H1 (cell line): Measurements from ENCODE around the gene SPDYE4. TPM values are rescaled to one million over a fixed set of nuclear protein-coding genes. Genes with fewer than 3 reads are reported as not detected.
A peak's percentile ranks its signal among the peaks of the same experiment; 100 is the strongest.

Experiments
- CTCF ChIA-PET: fragments of 300-600 bp; sonication (Branson Sonifier 250); formaldehyde crosslinking; loops from one replicate; lab custom pipeline; 2021; ENCODE audit not compliant: partially characterized antibody; lab: Charles Lee
- POLR2A ChIA-PET: fragments of 300-600 bp; sonication (Branson Sonifier 250); formaldehyde crosslinking; loops from one replicate; lab custom pipeline; 2021; ENCODE audit warnings: inconsistent platforms; ENCODE audit not compliant: partially characterized antibody; lab: Charles Lee
- DNase-seq, 2 experiments: peaks; one replicate each; pipeline versions ENCODE4 v3.0.0 to v3.0.0-alpha.2; 2010 to 2022; ENCODE audit warnings: low spot score in 2 of 2, low read depth in 1 of 2, mixed read lengths in 1 of 2
- FAIRE-seq: peaks from 2 replicates; lab custom pipeline; 2011; peaks lifted over from hg19 to GRCh38; lab: Jason Lieb, UNC
- H2AFZ ChIP-seq: 2 replicates; pipeline ENCODE4 v1.8.1; 2012; ENCODE audit warnings: low read length, inconsistent platforms
- H2AK5ac ChIP-seq: 2 replicates; pipeline ENCODE4 v1.6.1; 2013; ENCODE audit warnings: low read depth, low read length
- H2BK120ac ChIP-seq: replicated peaks from 2 replicates; pipeline ENCODE3; 2013; ENCODE audit warnings: low read depth, low read length, inconsistent platforms
- H2BK12ac ChIP-seq: 2 replicates; pipeline ENCODE4 v1.6.1; 2013; ENCODE audit warnings: low read depth, low read length
- H2BK15ac ChIP-seq: 2 replicates; pipeline ENCODE4 v1.6.1; 2013; ENCODE audit warnings: low read length
- H2BK20ac ChIP-seq: 2 replicates; pipeline ENCODE4 v1.6.1; 2013; ENCODE audit warnings: low read length
- H2BK5ac ChIP-seq: 2 replicates; pipeline ENCODE4 v1.6.1; 2013; ENCODE audit warnings: low read depth, low read length
- H3K14ac ChIP-seq: 2 replicates; pipeline ENCODE4 v1.6.1; 2013; ENCODE audit warnings: inconsistent platforms; ENCODE audit not compliant: insufficient read length
- H3K18ac ChIP-seq: 2 replicates; pipeline ENCODE4 v1.6.1; 2013; ENCODE audit warnings: low read length; ENCODE audit errors: extremely low read depth
- H3K23ac ChIP-seq: 2 replicates; pipeline ENCODE4 v1.6.1; 2013; ENCODE audit warnings: inconsistent platforms; ENCODE audit not compliant: insufficient read length
- H3K23me2 ChIP-seq: 2 replicates; pipeline ENCODE4 v1.6.1; 2013; ENCODE audit warnings: low read depth, low read length
- H3K27ac ChIP-seq: 2 replicates; pipeline ENCODE4 v1.6.1; 2011; ENCODE audit warnings: low read depth, low read length, inconsistent platforms
- H3K27me3 ChIP-seq, 4 experiments: replicated peaks in 1 of 4; 1 replicate in 1 of 4; 2 replicates in 3 of 4; pipeline versions ENCODE4 v1.6.1 to v1.8.1; 2011 to 2013; ENCODE audit warnings: low read length in 3 of 4, mild to moderate bottlenecking in 3 of 4, inconsistent platforms in 2 of 4, mixed read lengths in 2 of 4, moderate library complexity in 1 of 4; ENCODE audit not compliant: control insufficient read depth in 3 of 4, insufficient read depth in 3 of 4; ENCODE audit errors: extremely low read depth in 1 of 4
- H3K36me3 ChIP-seq, 4 experiments: 2 replicates each; pipeline versions ENCODE4 v1.6.1 to v1.8.1; 2011 to 2013; ENCODE audit warnings: mild to moderate bottlenecking in 4 of 4, low read length in 3 of 4, moderate library complexity in 2 of 4, control low read depth in 1 of 4, inconsistent platforms in 1 of 4; ENCODE audit not compliant: insufficient read depth in 4 of 4, control insufficient read depth in 2 of 4
- H3K4ac ChIP-seq: replicated peaks from 2 replicates; pipeline ENCODE3; 2013; ENCODE audit warnings: low read length, low read depth, mixed read lengths, inconsistent platforms; ENCODE audit not compliant: insufficient read length
- H3K4me1 ChIP-seq, 4 experiments: replicated peaks in 1 of 4; 1 replicate in 1 of 4; 2 replicates in 3 of 4; pipeline versions ENCODE4 v1.6.1 to v1.8.1; 2011 to 2013; ENCODE audit warnings: low read length in 3 of 4, inconsistent platforms in 2 of 4, mixed read lengths in 1 of 4; ENCODE audit not compliant: insufficient read depth in 4 of 4, control insufficient read depth in 3 of 4
- H3K4me2 ChIP-seq, 2 experiments: 2 replicates each; pipeline versions ENCODE4 v1.6.1 to v1.8.1; 2011 to 2013; ENCODE audit warnings: low read depth in 2 of 2, low read length in 2 of 2, control low read depth in 1 of 2, inconsistent platforms in 1 of 2, mild to moderate bottlenecking in 1 of 2; ENCODE audit not compliant: insufficient read depth in 1 of 2
- H3K4me3 ChIP-seq, 4 experiments: fragments of 200-600, 300-600 bp in 1 of 4; sonication (generic), shearing (Covaris generic), sonication (Bioruptor Twin) in 1 of 4; 2 replicates each; pipeline versions ENCODE4 v1.5.1 to v1.8.1; 2011 to 2016; ENCODE audit warnings: low read length in 4 of 4, low read depth in 3 of 4, control low read depth in 2 of 4, inconsistent platforms in 2 of 4, mild to moderate bottlenecking in 2 of 4, mixed read lengths in 1 of 4, moderate library complexity in 1 of 4; ENCODE audit not compliant: insufficient read depth in 2 of 4; ENCODE audit errors: extremely low read depth in 1 of 4
- H3K56ac ChIP-seq: replicated peaks from 2 replicates; pipeline ENCODE3; 2013; ENCODE audit warnings: low read depth, mild to moderate bottlenecking, mixed read lengths, low read length, inconsistent platforms; ENCODE audit not compliant: insufficient read length
- H3K79me1 ChIP-seq: 2 replicates; pipeline ENCODE4 v1.6.1; 2013; ENCODE audit warnings: low read depth, low read length, control low read depth
- H3K79me2 ChIP-seq, 2 experiments: 2 replicates each; pipeline versions ENCODE4 v1.6.1 to v1.8.1; 2012 to 2013; ENCODE audit warnings: low read length in 2 of 2, mild to moderate bottlenecking in 2 of 2, inconsistent platforms in 1 of 2; ENCODE audit not compliant: insufficient read depth in 2 of 2, control insufficient read depth in 1 of 2
- H3K9ac ChIP-seq, 4 experiments: replicated peaks in 1 of 4; 1 replicate in 1 of 4; 2 replicates in 3 of 4; pipeline versions ENCODE4 v1.6.1 to v1.8.1; 2011 to 2013; ENCODE audit warnings: low read depth in 3 of 4, low read length in 3 of 4, control low read depth in 2 of 4, mild to moderate bottlenecking in 2 of 4, moderate library complexity in 2 of 4, inconsistent platforms in 1 of 4; ENCODE audit errors: extremely low read depth in 1 of 4
- H3K9me3 ChIP-seq, 2 experiments: 2 replicates each; pipeline versions ENCODE4 v1.6.1 to v1.8.1; 2012 to 2013; ENCODE audit warnings: mild to moderate bottlenecking in 2 of 2, moderate library complexity in 2 of 2, control low read depth in 1 of 2, inconsistent platforms in 1 of 2, low read depth in 1 of 2, low read length in 1 of 2, mixed read lengths in 1 of 2; ENCODE audit not compliant: insufficient read depth in 2 of 2
- H4K20me1 ChIP-seq, 2 experiments: replicated peaks in 1 of 2; 2 replicates each; pipeline versions ENCODE3 to v1.8.1; 2011 to 2013; ENCODE audit warnings: inconsistent platforms in 2 of 2, low read length in 2 of 2, mild to moderate bottlenecking in 1 of 2; ENCODE audit not compliant: insufficient read depth in 2 of 2, control insufficient read depth in 1 of 2
- H4K5ac ChIP-seq: 2 replicates; pipeline ENCODE4 v1.6.1; 2013; ENCODE audit warnings: low read length, low read depth, mixed read lengths, inconsistent platforms; ENCODE audit not compliant: insufficient read length
- H4K8ac ChIP-seq: 2 replicates; pipeline ENCODE4 v1.8.0; 2013; ENCODE audit warnings: mild to moderate bottlenecking, moderate library complexity, low read length, inconsistent platforms; ENCODE audit not compliant: insufficient read depth; ENCODE audit errors: extremely low read depth
- H4K91ac ChIP-seq: replicated peaks from 2 replicates; pipeline ENCODE3; 2013; ENCODE audit warnings: low read length, mixed read lengths, inconsistent platforms; ENCODE audit not compliant: insufficient read length
- CTBP2 ChIP-seq: IDR thresholded peaks from 2 replicates; pipeline ENCODE4 v1.7.0; 2011; ENCODE audit warnings: borderline replicate concordance, mild to moderate bottlenecking, moderate library complexity, mixed read lengths, low read length; ENCODE audit not compliant: insufficient read depth, insufficient read length
- FOSL1 ChIP-seq: IDR thresholded peaks from 2 replicates; pipeline ENCODE4 v1.6.1; 2011; ENCODE audit warnings: mild to moderate bottlenecking, low read depth, low read length, moderate library complexity; ENCODE audit not compliant: insufficient read depth
- RBBP5 ChIP-seq: IDR thresholded peaks from 2 replicates; pipeline ENCODE4 v1.7.1; 2012; ENCODE audit warnings: low read depth, mild to moderate bottlenecking, inconsistent platforms, low read length, moderate library complexity, borderline replicate concordance
- SUZ12 ChIP-seq: fragments of 200-600 bp; sonication (generic); IDR thresholded peaks from 2 replicates; pipeline ENCODE4 v1.6.1; 2012; ENCODE audit warnings: mild to moderate bottlenecking, inconsistent platforms, low read length, moderate library complexity, mixed read lengths
- ZNF274 ChIP-seq: IDR thresholded peaks from 2 replicates; pipeline ENCODE4 v1.7.0; 2012; ENCODE audit warnings: low read length, borderline replicate concordance; ENCODE audit errors: extremely low read depth
- WGBS, 2 experiments: shearing (Covaris generic) in 1 of 2; methylation state at CpG; one replicate each; pipeline versions ENCODE4 v1.1.6 to v1.1.7; 2013 to 2015; ENCODE audit warnings: low lambda C conversion rate in 2 of 2, mixed read lengths in 2 of 2, inconsistent platforms in 1 of 2, low coverage in 1 of 2, missing lambda C conversion rate in 1 of 2; ENCODE audit not compliant: insufficient replicate concordance in 2 of 2, insufficient coverage in 1 of 2, insufficient read length in 1 of 2; ENCODE audit errors: extremely low coverage in 1 of 2, missing lambda C conversion rate in 1 of 2; 5-methylcytosine and 5-hydroxymethylcytosine counted together
- polyA plus RNA-seq, 7 experiments: library from polyadenylated mRNA; depleted of rRNA in 3 of 7; stranded (reverse) in 5 of 7; unstranded in 2 of 7; fragments of >200 nt in 5 of 7; fragments of 200-250 nt in 2 of 7; gene quantifications; 1 replicate in 5 of 7; 2 replicates in 1 of 7; 4 replicates in 1 of 7; pipeline versions ENCODE4 v1.2.1 to v1.2.3, GENCODE V29; 2011 to 2013; ENCODE audit warnings: missing spikeins in 2 of 7, mixed read lengths in 2 of 7
- total RNA-seq: library from RNA; stranded (reverse); fragmentation: NEBNext Ultra II Directional; extraction: Animal tissue kit (Norgen Biotek cat#: 25700); gene quantifications from 2 replicates; pipeline ENCODE4 v1.2.1, GENCODE V29; 2021

Gene SPDYE4
- total and polyA plus RNA-seq, 2 of the 8 experiments (the other 6 are each of a cell fraction or from before 2014, with no cell fraction given) = not detected

- 100% methylated on average over 2 of the region's 2 CpGs; no CpG with 5 or more reads in 1 of the 2 experiments for WGBS, 2 experiments
- no peak for TF ChIP-seq ZNF274
- no peak for TF ChIP-seq SUZ12
- TF ChIP-seq FOSL1 = no peak
- no peak for TF ChIP-seq CTBP2
- TF ChIP-seq RBBP5 = no peak
Measured at GRCh38 chr17:8766731-8767130, 8.4 kb upstream of the SPDYE4 start.

More at GRCh38 chr17:8766731-8767130, 8.4 kb upstream of the SPDYE4 start:
- H2AK5ac ChIP-seq = no peak overlapping the region
- no peak overlapping the region for H3K27ac ChIP-seq
- no peaks in the 10 kb centered on the region for H3K79me2 ChIP-seq
- H3K23ac ChIP-seq = no peak overlapping the region
- no peak overlapping the region for H2BK12ac ChIP-seq
- H2BK5ac ChIP-seq = no peak overlapping the region
- ChIA-PET POLR2A (no interaction called here), CTCF (interaction anchor here (0.8 to 3.2 kb wide), 3 partner anchors 14 to 383 kb away, joined by 3 to 9 read pairs (median 9); no protein-coding TSS in a partner anchor)
- H3K79me1 ChIP-seq = no peaks in the 10 kb centered on the region
- H4K91ac ChIP-seq = no peak overlapping the region
- no peak overlapping the region for H3K4me3 ChIP-seq
- H3K14ac ChIP-seq = no peak overlapping the region
- H4K5ac ChIP-seq = no peak overlapping the region
- no peak overlapping the region for H2BK120ac ChIP-seq
- no peaks in the 10 kb centered on the region for H3K23me2 ChIP-seq
- peaks cover 0 to 3% (median 0%) of the 10 kb centered on the region in 4 experiments; a peak in 1 of 7 replicates for H3K4me1 ChIP-seq
- no peak overlapping the region for H4K8ac ChIP-seq
- H3K9me3 ChIP-seq = peaks cover 0 to 6% of the 10 kb centered on the region in 2 experiments; a peak in 1 of 4 replicates
- FAIRE-seq (no peak), DNase-seq (peak in 1 of 2 experiments; percentile 8)
- H3K9ac ChIP-seq = no peak overlapping the region
- H3K36me3 ChIP-seq = no peaks in the 10 kb centered on the region
- no peak overlapping the region for H2BK15ac ChIP-seq
- H3K18ac ChIP-seq = no peak overlapping the region
- H3K56ac ChIP-seq = no peak overlapping the region
- H3K4ac ChIP-seq = no peak overlapping the region
- no peak overlapping the region for H2BK20ac ChIP-seq
- no peaks in the 10 kb centered on the region for H3K27me3 ChIP-seq
- no peak overlapping the region for H3K4me2 ChIP-seq
- H2AFZ ChIP-seq = no peak overlapping the region
- H4K20me1 ChIP-seq = no peaks in the 10 kb centered on the region
